Keratinocyte (primary cell): ENCODE data around the gene SH3BP1. TPM values are rescaled to one million over a fixed set of nuclear protein-coding genes. Genes with fewer than 3 reads are reported as not detected.

Source experiments
- DNase-seq: peaks from one replicate; pipeline ENCODE4 v3.0.0-alpha.2; 2011; ENCODE audit warnings: low read depth, missing footprints, low spot score
- FAIRE-seq: peaks from 2 replicates; lab custom pipeline; 2011; peaks lifted over from hg19 to GRCh38; lab: Jason Lieb, UNC
- H2AFZ ChIP-seq: 2 replicates; pipeline ENCODE4 v1.6.0; 2012; ENCODE audit warnings: low read length, control low read depth, inconsistent platforms; ENCODE audit not compliant: control insufficient read depth
- H3K27ac ChIP-seq: 2 replicates; pipeline ENCODE4 v1.5.1; 2011; ENCODE audit warnings: low read length; ENCODE audit not compliant: control insufficient read depth, insufficient read depth
- H3K27me3 ChIP-seq: 3 replicates; pipeline ENCODE4 v1.6.0; 2011; ENCODE audit warnings: low read length; ENCODE audit not compliant: control insufficient read depth, insufficient read depth; ENCODE audit errors: extremely low read depth
- H3K36me3 ChIP-seq, 2 experiments: 2 replicates in 1 of 2; 3 replicates in 1 of 2; pipeline ENCODE4 v1.5.1; 2011; ENCODE audit warnings: low read length in 2 of 2, mild to moderate bottlenecking in 1 of 2; ENCODE audit not compliant: control insufficient read depth in 2 of 2, insufficient read depth in 2 of 2; ENCODE audit errors: extremely low read depth in 1 of 2
- H3K4me1 ChIP-seq: 3 replicates; pipeline ENCODE4 v1.5.1; 2011; ENCODE audit warnings: low read length; ENCODE audit not compliant: control insufficient read depth, insufficient read depth; ENCODE audit errors: extremely low read depth
- H3K4me2 ChIP-seq: 3 replicates; pipeline ENCODE4 v1.6.0; 2011; ENCODE audit warnings: low read depth, low read length; ENCODE audit not compliant: control insufficient read depth, insufficient read depth; ENCODE audit errors: extremely low read depth
- H3K4me3 ChIP-seq, 3 experiments: fragments of 200-600 bp in 1 of 3; sonication (generic) in 1 of 3; 2 replicates in 2 of 3; 3 replicates in 1 of 3; pipeline ENCODE4 v1.5.1; 2011 to 2016; ENCODE audit warnings: low read length in 3 of 3, mild to moderate bottlenecking in 3 of 3, control low read depth in 2 of 3, inconsistent platforms in 1 of 3, low read depth in 1 of 3, mixed read lengths in 1 of 3, mixed run types in 1 of 3, moderate library complexity in 1 of 3; ENCODE audit not compliant: control insufficient read depth in 2 of 3, insufficient read depth in 2 of 3; ENCODE audit errors: extremely low read depth in 1 of 3
- H3K79me2 ChIP-seq: 2 replicates; pipeline ENCODE4 v1.6.0; 2012; ENCODE audit warnings: low read length; ENCODE audit not compliant: control insufficient read depth, insufficient read depth
- H3K9ac ChIP-seq: 3 replicates; pipeline ENCODE4 v1.6.0; 2011; ENCODE audit warnings: low read length; ENCODE audit not compliant: control insufficient read depth, insufficient read depth; ENCODE audit errors: extremely low read depth
- H3K9me1 ChIP-seq: 3 replicates; pipeline ENCODE4 v1.6.0; 2011; ENCODE audit warnings: low read length; ENCODE audit not compliant: control insufficient read depth, insufficient read depth; ENCODE audit errors: extremely low read depth
- H3K9me3 ChIP-seq: 2 replicates; pipeline ENCODE4 v1.5.1; 2012; ENCODE audit warnings: low read depth, low read length; ENCODE audit not compliant: control insufficient read depth
- H4K20me1 ChIP-seq: 3 replicates; pipeline ENCODE4 v1.6.0; 2011; ENCODE audit warnings: low read length; ENCODE audit not compliant: control insufficient read depth, insufficient read depth; ENCODE audit errors: extremely low read depth
- CTCF ChIP-seq, 3 experiments: IDR thresholded peaks in 1 of 3; conservative IDR thresholded peaks in 1 of 3; optimal IDR thresholded peaks in 1 of 3; 2 replicates in 2 of 3; 3 replicates in 1 of 3; pipeline versions ENCODE3 to v1.5.1; 2011; ENCODE audit warnings: low read length in 3 of 3, mild to moderate bottlenecking in 3 of 3, moderate library complexity in 2 of 3, control low read depth in 1 of 3, inconsistent platforms in 1 of 3; ENCODE audit not compliant: insufficient read depth in 2 of 3; ENCODE audit errors: extremely low read depth in 1 of 3
- EZH2 ChIP-seq: IDR thresholded peaks from one replicate; pipeline ENCODE4 v1.6.1; 2012; ENCODE audit warnings: inconsistent platforms, mild to moderate bottlenecking, low read length, moderate library complexity
- dilution Hi-C: fragments of 300-500 bp; cut with MboI; formaldehyde crosslinking; loops from one replicate; pipeline ENCODE4 v1.7.0; 2020; ENCODE audit warnings: low sequenced_read_pairs; ENCODE audit not compliant: extremely low pct_ligation_motif_present
- polyA plus RNA-seq, 5 experiments: library from polyadenylated mRNA; depleted of rRNA in 3 of 5; stranded (reverse) in 3 of 5; stranded (forward) in 1 of 5; unstranded in 1 of 5; fragments of >200 nt; gene quantifications; 1 replicate in 1 of 5; 2 replicates in 3 of 5; 3 replicates in 1 of 5; pipeline versions ENCODE4 v1.2.1 to v1.2.3, GENCODE V29; 2011 to 2012; ENCODE audit warnings: missing spikeins in 2 of 5, low read depth in 1 of 5, low replicate concordance in 1 of 5

The SH3BP1 gene
- polyA plus RNA-seq, 1 donor (not counting 4 experiments of a cell fraction or from before 2014, with no cell fraction given) = 27.2 TPM

- Histone ChIP-seq H3K27me3 (no peaks in the 10 kb centered on the region), H3K9me1 (no peaks in the 10 kb centered on the region), H3K27ac (peak overlapping the region; percentile 93), H4K20me1 (no peaks in the 10 kb centered on the region), H3K4me3 (peak overlapping the region; percentile 63 to 85 (median 75)), H3K4me2 (peak overlapping the region; percentile 96), H2AFZ (peak overlapping the region; percentile 89), H3K79me2 (peaks cover 27% of the 10 kb centered on the region), H3K4me1 (peaks cover 25% of the 10 kb centered on the region), H3K9me3 (no peaks in the 10 kb centered on the region), H3K36me3 (no peaks in the 10 kb centered on the region), H3K9ac (peak overlapping the region; percentile 89)
- FAIRE-seq (peak; percentile 87), DNase-seq (peak; percentile 54)
- TF ChIP-seq CTCF (optimal IDR thresholded peaks at IDR 0.05 in 1 of 3, IDR thresholded peaks at IDR 0.05 in 1 of 3, conservative IDR thresholded peaks at IDR 0.05 in 1 of 3; ENCODE audit: extremely low read depth in 1 of 3, insufficient read depth in 2 of 3, low read length in 3 of 3) (peak; percentile 94 to 99 (median 98)), EZH2 (no peak)
- dilution Hi-C loops = no loop called here
Observed at GRCh38 chr22:37607010-37607934, 32.2 kb upstream of the SH3BP1 start.

GRCh38 chr22:37607935-37608476, 31.5 kb upstream of the SH3BP1 start:
- no peaks in the 10 kb centered on the region for H4K20me1 ChIP-seq
- no peaks in the 10 kb centered on the region for H3K9me3 ChIP-seq
- peak overlapping the region; percentile 75 to 94 (median 81) for H3K4me3 ChIP-seq
- dilution Hi-C loops = no loop called here
- peak overlapping the region; percentile 87 for H2AFZ ChIP-seq
- FAIRE-seq = peak; percentile 81
- H3K27me3 ChIP-seq = no peaks in the 10 kb centered on the region
- TF ChIP-seq EZH2 = no peak
- TF ChIP-seq CTCF (optimal IDR thresholded peaks at IDR 0.05 in 1 of 3, IDR thresholded peaks at IDR 0.05 in 1 of 3, conservative IDR thresholded peaks at IDR 0.05 in 1 of 3; ENCODE audit: extremely low read depth in 1 of 3, insufficient read depth in 2 of 3, low read length in 3 of 3) = no peak
- peak overlapping the region; percentile 93 for H3K27ac ChIP-seq
- H3K9me1 ChIP-seq = no peaks in the 10 kb centered on the region
- peak overlapping the region; percentile 96 for H3K4me2 ChIP-seq
- peaks cover 1 to 3% of the 10 kb centered on the region in 2 experiments for H3K36me3 ChIP-seq
- H3K9ac ChIP-seq = peak overlapping the region; percentile 89
- DNase-seq = no peak
- peaks cover 28% of the 10 kb centered on the region for H3K4me1 ChIP-seq
- peaks cover 29% of the 10 kb centered on the region for H3K79me2 ChIP-seq
